ENCODE measurements around the gene TSPAN9. TPM values are rescaled to one million over a fixed set of nuclear protein-coding genes. Genes with fewer than 3 reads are reported as not detected.

The TSPAN9 gene
- total RNA-seq, 1 donor from 2014 or later, result 114 TPM

GRCh38 chr12:3265406-3265805 lies 188.2 kb downstream of the TSPAN9 start:
- peaks cover 2% of the 10 kb centered on the region for H3K36me3 Mint-ChIP-seq (ENCODE audit: unreplicated experiment)
- TF ChIP-seq CTCF (IDR thresholded peaks at IDR 0.05), result no peak
- H3K4me3 Mint-ChIP-seq (ENCODE audit: unreplicated experiment), result no peak overlapping the region
- H3K27ac Mint-ChIP-seq (ENCODE audit: unreplicated experiment), result no peak overlapping the region
- H3K27me3 Mint-ChIP-seq (ENCODE audit: unreplicated experiment), result no peaks in the 10 kb centered on the region
- DNase-seq (ENCODE audit: extremely low spot score, unreplicated experiment), result no peak
- H3K9me3 Mint-ChIP-seq (ENCODE audit: unreplicated experiment), result no peaks in the 10 kb centered on the region
- peaks cover 32% of the 10 kb centered on the region for H3K4me1 Mint-ChIP-seq (ENCODE audit: unreplicated experiment)

- no peak for TF ChIP-seq CTCF (IDR thresholded peaks at IDR 0.05)
- no peaks in the 10 kb centered on the region for H3K27me3 Mint-ChIP-seq (ENCODE audit: unreplicated experiment)
- no peaks in the 10 kb centered on the region for H3K36me3 Mint-ChIP-seq (ENCODE audit: unreplicated experiment)
- peaks cover 27% of the 10 kb centered on the region for H3K4me1 Mint-ChIP-seq (ENCODE audit: unreplicated experiment)
- H3K9me3 Mint-ChIP-seq (ENCODE audit: unreplicated experiment), result no peaks in the 10 kb centered on the region
- no peak overlapping the region for H3K4me3 Mint-ChIP-seq (ENCODE audit: unreplicated experiment)
- no peak for DNase-seq (ENCODE audit: extremely low spot score, unreplicated experiment)
- H3K27ac Mint-ChIP-seq (ENCODE audit: unreplicated experiment), result no peak overlapping the region
These were observed 189.5 kb downstream of the TSPAN9 start for GRCh38 chr12:3266638-3267037.

- H3K4me3 Mint-ChIP-seq (ENCODE audit: unreplicated experiment), result no peak overlapping the region
- TF ChIP-seq CTCF (IDR thresholded peaks at IDR 0.05), result no peak
- H3K36me3 Mint-ChIP-seq (ENCODE audit: unreplicated experiment), result peaks cover 3% of the 10 kb centered on the region
- DNase-seq (ENCODE audit: extremely low spot score, unreplicated experiment), result no peak
- H3K27me3 Mint-ChIP-seq (ENCODE audit: unreplicated experiment), result no peaks in the 10 kb centered on the region
- peaks cover 24% of the 10 kb centered on the region for H3K4me1 Mint-ChIP-seq (ENCODE audit: unreplicated experiment)
- H3K9me3 Mint-ChIP-seq (ENCODE audit: unreplicated experiment), result no peaks in the 10 kb centered on the region
- H3K27ac Mint-ChIP-seq (ENCODE audit: unreplicated experiment), result no peak overlapping the region
These were observed 190.5 kb downstream of the TSPAN9 start for GRCh38 chr12:3267690-3268089.

- Mint-ChIP-seq H3K36me3 (ENCODE audit: unreplicated experiment) (peaks cover 3% of the 10 kb centered on the region), H3K27me3 (ENCODE audit: unreplicated experiment) (no peaks in the 10 kb centered on the region), H3K27ac (ENCODE audit: unreplicated experiment) (no peak overlapping the region), H3K4me1 (ENCODE audit: unreplicated experiment) (peaks cover 34% of the 10 kb centered on the region), H3K4me3 (ENCODE audit: unreplicated experiment) (no peak overlapping the region), H3K9me3 (ENCODE audit: unreplicated experiment) (no peaks in the 10 kb centered on the region)
- DNase-seq (ENCODE audit: extremely low spot score, unreplicated experiment), result no peak
- peak; percentile 30 for TF ChIP-seq CTCF (IDR thresholded peaks at IDR 0.05)
These were observed 192.4 kb downstream of the TSPAN9 start for GRCh38 chr12:3269594-3269993.

- Mint-ChIP-seq H3K36me3 (ENCODE audit: unreplicated experiment) (peaks cover 3% of the 10 kb centered on the region), H3K27ac (ENCODE audit: unreplicated experiment) (no peak overlapping the region), H3K4me3 (ENCODE audit: unreplicated experiment) (no peak overlapping the region), H3K9me3 (ENCODE audit: unreplicated experiment) (no peaks in the 10 kb centered on the region), H3K4me1 (ENCODE audit: unreplicated experiment) (peaks cover 43% of the 10 kb centered on the region), H3K27me3 (ENCODE audit: unreplicated experiment) (no peaks in the 10 kb centered on the region)
- DNase-seq (ENCODE audit: extremely low spot score, unreplicated experiment), result no peak
- TF ChIP-seq CTCF (IDR thresholded peaks at IDR 0.05), result no peak
These were observed 194.0 kb downstream of the TSPAN9 start for GRCh38 chr12:3271146-3271545.
